Activated naive CD8-positive, alpha-beta T cell treated with anti-CD3 and anti-CD28 coated beads for 36 hours (primary cell): ENCODE data around the gene CHST4. TPM values are rescaled to one million over a fixed set of nuclear protein-coding genes. Genes with fewer than 3 reads are reported as not detected.
"Not testable (repeated sequence)": the region's sequence is repeated elsewhere in the genome, so short reads cannot be mapped to it uniquely, and the experiment has no call there.

ENCODE experiments used
- DNase-seq: peaks from one replicate; pipeline ENCODE4 v3.0.0; 2021
- H3K27ac Mint-ChIP-seq: one replicate; pipeline ENCODE4 v1.8.0; 2022; ENCODE audit warnings: mild to moderate bottlenecking, moderate library complexity, mixed read lengths
- H3K27me3 Mint-ChIP-seq: one replicate; pipeline ENCODE4 v1.8.0; 2022; ENCODE audit warnings: mild to moderate bottlenecking, mixed read lengths
- H3K36me3 Mint-ChIP-seq: one replicate; pipeline ENCODE4 v1.8.0; 2021; ENCODE audit warnings: mild to moderate bottlenecking, mixed read lengths
- H3K4me1 Mint-ChIP-seq: one replicate; pipeline ENCODE4 v1.8.0; 2021; ENCODE audit warnings: mixed read lengths
- H3K4me3 Mint-ChIP-seq: one replicate; pipeline ENCODE4 v1.8.0; 2022; ENCODE audit warnings: mild to moderate bottlenecking, moderate library complexity, mixed read lengths
- H3K9me3 Mint-ChIP-seq: one replicate; pipeline ENCODE4 v1.8.0; 2022; ENCODE audit warnings: mixed read lengths
- total RNA-seq, 2 experiments: library from RNA; stranded (reverse); gene quantifications; one replicate each; pipeline ENCODE4 v1.2.3, GENCODE V29; 2021

Gene CHST4
- total RNA-seq, 2 experiments from 2014 or later: 0.19 TPM; not detected in 1

DNA sequence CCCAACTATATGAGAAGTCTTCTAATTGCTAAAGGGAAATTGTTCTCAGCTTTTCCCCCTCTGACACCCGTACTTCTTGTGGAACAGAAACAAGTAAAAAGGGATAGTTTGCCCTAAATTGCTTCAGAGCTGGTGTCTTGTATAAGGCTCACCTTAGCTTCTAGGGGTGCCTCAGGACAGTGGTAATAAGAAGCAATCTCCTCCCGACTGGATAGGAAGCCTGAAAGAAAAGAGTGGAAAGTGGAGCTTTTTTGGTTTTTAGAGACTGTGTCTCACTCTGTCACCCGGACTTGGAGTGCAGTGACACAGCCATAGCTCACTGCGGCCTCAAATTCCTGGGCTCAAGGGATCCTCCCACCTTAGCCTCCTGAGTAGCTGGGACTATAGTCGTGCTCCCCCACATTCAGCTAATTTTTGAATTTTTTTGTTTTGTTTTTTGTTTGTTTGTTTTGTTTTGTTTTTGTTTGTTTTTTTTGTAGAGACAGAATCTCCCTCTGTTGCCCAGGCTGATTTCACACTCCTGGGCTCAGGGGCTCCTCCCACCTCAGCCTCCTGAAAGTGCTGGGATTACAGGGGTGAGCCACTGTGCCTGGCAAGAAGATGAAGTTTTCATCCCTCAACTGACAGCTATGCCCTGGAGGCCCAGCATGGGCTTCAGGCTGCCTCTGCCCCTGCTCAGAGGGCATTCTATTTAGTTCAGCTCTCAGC is 47.3 kb downstream of the CHST4 start:
- Mint-ChIP-seq H3K9me3 (no peaks in the 10 kb centered on the region), H3K27me3 (peaks cover 17% of the 10 kb centered on the region), H3K4me1 (no peaks in the 10 kb centered on the region), H3K4me3 (no peak overlapping the region), H3K36me3 (no peaks in the 10 kb centered on the region), H3K27ac (no peak overlapping the region)
- DNase-seq: no peak

DNA sequence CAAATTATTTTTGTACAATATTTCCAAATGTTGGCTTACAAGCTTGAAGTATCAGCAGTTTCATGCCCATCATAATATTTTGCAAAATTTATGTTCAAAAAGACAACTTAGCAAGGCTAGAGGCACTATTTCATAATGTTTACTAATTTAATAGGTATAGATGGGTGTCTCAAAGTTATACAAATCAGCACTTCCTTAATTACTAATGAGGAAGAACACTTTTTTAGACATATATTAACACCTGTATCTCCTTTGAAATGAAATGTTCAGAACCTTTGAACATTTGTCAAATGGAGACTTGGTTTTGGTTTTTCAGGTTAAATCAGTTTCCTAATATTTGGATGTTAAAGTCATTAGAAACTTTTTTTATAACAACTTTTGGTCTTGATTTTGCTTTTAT is 48.5 kb downstream of the CHST4 start:
- DNase-seq: no peak
- Mint-ChIP-seq H3K4me3 (no peak overlapping the region), H3K4me1 (no peaks in the 10 kb centered on the region), H3K27ac (no peak overlapping the region), H3K27me3 (peaks cover 17% of the 10 kb centered on the region), H3K9me3 (no peaks in the 10 kb centered on the region), H3K36me3 (no peaks in the 10 kb centered on the region)

DNA sequence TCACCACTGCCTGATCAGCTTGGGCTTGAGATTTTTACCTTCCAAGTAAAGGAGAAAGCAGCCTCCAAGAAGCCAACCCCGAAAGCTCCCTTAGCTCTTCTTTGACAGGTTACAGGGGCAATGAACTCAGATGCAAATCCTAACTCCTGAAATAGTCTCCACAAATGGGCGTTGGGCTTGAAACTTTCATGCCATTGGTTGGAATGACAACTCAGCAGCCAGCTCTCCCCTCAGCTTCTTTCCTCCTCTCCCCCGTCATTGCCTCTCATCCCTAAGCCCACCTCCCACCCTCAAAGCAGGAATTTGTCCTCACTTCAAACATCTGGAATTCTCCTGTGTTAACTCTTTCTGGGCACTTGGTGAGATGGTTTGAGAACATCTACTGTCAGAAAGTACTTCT is 50.7 kb downstream of the CHST4 start, which contains the start of gene TAT:
TAT (minus strand) TSS at position 122 of the 400 bp plus-strand sequence. CDS start 677 bp downstream, outside the sequence.
- Mint-ChIP-seq H3K9me3 (no peaks in the 10 kb centered on the region), H3K4me3 (no peak within 1 kb of the TSS), H3K27me3 (peaks cover 17% of the 10 kb centered on the region), H3K36me3 (no peaks in the 10 kb centered on the region), H3K4me1 (no peaks in the 10 kb centered on the region), H3K27ac (no peak within 1 kb of the TSS)
- no peak for DNase-seq

DNA sequence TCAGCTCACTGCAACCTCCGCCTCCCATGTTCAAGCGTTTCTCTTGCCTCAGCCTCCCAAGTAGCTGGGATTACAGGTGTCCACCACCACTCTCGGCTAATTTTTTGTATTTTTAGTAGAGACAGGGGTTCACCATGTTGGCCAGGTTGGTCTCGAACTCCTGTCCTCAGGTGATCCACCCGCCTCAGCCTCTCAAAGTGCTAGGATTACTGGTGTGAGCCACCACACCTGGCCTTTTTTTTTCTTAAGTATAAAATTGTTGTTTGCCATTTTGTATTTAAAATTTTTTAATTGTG is 56.3 kb downstream of the CHST4 start:
- not testable (repeated sequence) for H3K4me3 Mint-ChIP-seq, H3K4me1 Mint-ChIP-seq, DNase-seq, H3K9me3 Mint-ChIP-seq, H3K27ac Mint-ChIP-seq, H3K36me3 Mint-ChIP-seq
- peaks cover 22% of the 10 kb centered on the region for H3K27me3 Mint-ChIP-seq

DNA sequence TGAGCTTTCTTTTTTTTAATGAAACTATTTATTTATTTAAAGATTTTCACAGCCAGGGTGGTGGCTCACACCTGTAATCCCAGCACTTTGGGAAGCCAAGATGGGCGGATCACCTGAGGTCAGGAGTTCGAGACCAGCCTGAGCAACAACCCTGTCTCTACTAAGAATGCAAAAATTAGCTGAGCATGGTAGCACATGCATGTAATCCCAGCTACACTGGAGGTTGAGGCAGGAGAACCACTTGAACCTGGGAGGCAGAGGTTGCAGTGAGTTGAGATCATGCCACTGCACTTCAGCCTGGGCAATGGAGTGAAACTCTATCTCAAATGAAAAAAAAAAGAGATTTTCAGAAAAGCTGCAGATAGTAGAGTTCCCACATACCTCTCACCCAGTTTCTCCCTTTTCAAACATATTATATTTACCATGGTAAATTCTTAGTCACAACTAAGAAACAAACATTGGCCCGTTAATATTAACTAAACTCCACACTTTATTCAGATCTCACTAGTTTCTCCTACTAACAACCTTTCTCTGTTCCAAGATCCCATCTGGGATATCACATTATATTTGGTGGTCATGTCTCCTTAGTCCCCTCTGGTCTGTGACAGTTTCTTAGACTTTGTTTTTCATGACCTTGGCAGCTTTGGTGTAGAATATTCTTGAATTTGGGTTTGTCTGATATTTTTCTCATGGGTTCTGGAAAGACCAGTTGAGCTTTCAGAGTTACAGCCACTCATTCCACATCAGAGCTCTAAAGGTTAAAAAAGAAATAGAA is 58.5 kb downstream of the CHST4 start:
- DNase-seq: no peak
- Mint-ChIP-seq H3K27me3 (peaks cover 29% of the 10 kb centered on the region), H3K27ac (no peak overlapping the region), H3K4me1 (no peaks in the 10 kb centered on the region), H3K9me3 (no peaks in the 10 kb centered on the region), H3K36me3 (no peaks in the 10 kb centered on the region), H3K4me3 (no peak overlapping the region)

DNA sequence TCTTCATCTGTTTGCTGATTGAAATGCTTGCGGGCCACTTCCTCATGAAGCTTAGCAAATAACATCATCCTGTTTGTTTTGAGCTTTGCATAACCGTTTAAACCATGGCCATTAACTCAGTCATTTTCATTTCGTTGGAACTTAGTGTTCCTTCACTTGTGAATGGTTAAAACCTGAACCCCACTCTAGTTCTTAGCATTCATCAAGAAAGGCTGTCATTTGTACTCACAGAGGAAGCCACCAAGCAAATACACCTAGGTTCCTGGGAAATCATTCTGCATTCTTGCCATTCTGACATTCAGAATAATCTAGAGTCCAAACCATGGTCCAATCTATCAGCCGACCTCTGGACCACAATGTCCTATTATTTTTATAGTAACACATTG is 59.1 kb downstream of the CHST4 start:
- Mint-ChIP-seq H3K9me3 (no peaks in the 10 kb centered on the region), H3K4me1 (no peaks in the 10 kb centered on the region), H3K27ac (no peak overlapping the region), H3K36me3 (no peaks in the 10 kb centered on the region), H3K27me3 (peaks cover 29% of the 10 kb centered on the region), H3K4me3 (no peak overlapping the region)
- no peak for DNase-seq

Other genes with a start within 250 kb of the CHST4 start
- gene CMTR2, start 237.0 kb upstream of the CHST4 start, total RNA-seq: 10 to 100 TPM; 18.5 to 20.8 TPM
- not detected for gene CALB2, start 167.7 kb upstream of the CHST4 start, total RNA-seq
- gene TLE7, start 84.4 kb upstream of the CHST4 start, total RNA-seq: not detected
- gene ZNF23, start 64.2 kb upstream of the CHST4 start, total RNA-seq: 10 to 100 TPM; 11.1 to 11.5 TPM
- gene ZNF19, start 37.1 kb upstream of the CHST4 start, total RNA-seq: 1 to 10 TPM; 3.0 to 3.6 TPM
- not detected for gene TAT, start 50.7 kb downstream of the CHST4 start, total RNA-seq
- not detected for gene MARVELD3, start 99.8 kb downstream of the CHST4 start, total RNA-seq
- 1 to 10 TPM; 9.3 to 9.8 TPM for gene PHLPP2, start 198.3 kb downstream of the CHST4 start, total RNA-seq